ENCODE data around the gene PIM3.

DNA sequence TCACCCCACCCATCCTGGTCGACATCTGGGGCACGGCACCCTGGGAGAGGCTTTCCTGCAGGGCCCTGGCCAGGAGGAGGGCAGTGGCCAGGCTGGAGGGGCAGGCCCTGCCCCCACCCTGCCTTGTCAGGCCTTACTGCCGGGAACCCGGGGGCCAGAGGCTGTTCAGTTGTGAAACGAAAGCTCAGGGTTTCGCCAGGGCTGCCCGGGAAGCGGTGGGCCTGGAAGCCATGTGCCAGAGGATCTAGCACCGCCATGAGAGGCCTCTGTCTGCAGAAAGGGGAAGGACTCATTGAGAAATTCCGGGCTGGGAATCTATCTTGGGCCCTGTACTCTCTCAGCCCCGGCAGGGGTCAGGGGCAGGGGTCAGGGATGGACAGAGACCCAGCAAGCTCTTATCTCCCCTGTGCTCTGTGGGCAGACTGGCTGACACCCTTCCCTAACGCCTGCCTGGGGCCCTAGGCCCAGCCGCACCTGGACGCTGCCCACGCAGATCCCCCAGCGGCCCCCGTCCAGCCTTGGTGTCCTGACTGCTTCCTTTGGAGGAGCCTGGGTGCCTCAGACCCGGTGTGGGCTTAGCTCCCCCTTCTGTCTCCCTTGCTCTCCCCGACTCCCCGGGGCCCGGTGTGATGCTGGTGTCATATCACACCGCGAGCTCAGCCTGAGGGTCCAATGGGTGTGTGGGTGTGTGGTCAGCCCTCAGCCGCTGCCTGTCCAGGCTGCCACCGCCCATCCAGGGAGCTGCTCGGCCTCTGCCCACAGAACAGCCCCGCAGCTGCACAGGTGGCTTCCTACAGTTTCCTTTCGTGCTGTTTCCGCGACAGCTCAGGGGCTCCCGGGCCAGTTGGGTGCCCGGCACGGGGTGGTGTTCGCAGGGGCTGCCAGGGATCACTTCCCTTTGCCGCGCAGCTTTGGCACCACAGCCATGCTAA lies 6.5 kb downstream of the PIM3 start:
- TF ChIP-seq CTCF (IDR thresholded peaks at IDR 0.05) (no peak), POLR2A (IDR thresholded peaks at IDR 0.05) (no peak)

All from Peyer's patch (tissue), 4 donors.